Epithelial cell of prostate (primary cell): ENCODE data around the gene LKAAEAR1.
"Not testable (repeated sequence)": the region's sequence is repeated elsewhere in the genome, so short reads cannot be mapped to it uniquely, and the experiment has no call there.

Experiments used
- DNase-seq: peaks from one replicate; pipeline ENCODE4 v3.0.0-alpha.2; 2011; ENCODE audit warnings: low read depth, low spot score
- H3K27ac ChIP-seq: fragments of 450-650 bp; 2 replicates; pipeline ENCODE4 v1.5.1; 2017; ENCODE audit warnings: mild to moderate bottlenecking

The LKAAEAR1 gene, protein sequence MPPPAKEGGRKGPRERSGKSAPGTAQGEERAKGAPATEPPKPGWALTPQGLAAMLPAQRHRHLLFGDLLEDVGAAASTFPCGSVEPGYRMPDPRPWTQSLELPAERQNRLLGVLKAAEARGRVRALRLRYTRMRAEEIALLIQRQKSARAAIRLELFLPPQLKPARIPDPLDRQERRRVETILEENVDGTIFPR

GRCh38 chr20:64083804-64084684 is at the start of gene LKAAEAR1:
TSS of gene LKAAEAR1 (minus strand) at chr20:64084398. CDS start at chr20:64084219, 179 bp downstream.
- DNase-seq, result no peak
- no peak within 1 kb of the TSS for H3K27ac ChIP-seq

GRCh38 chr20:64131406-64131805 is 47.2 kb upstream of the LKAAEAR1 start:
- H3K27ac ChIP-seq, result no peak overlapping the region
- no peak for DNase-seq

GRCh38 chr20:64130876-64131275 is 46.7 kb upstream of the LKAAEAR1 start:
- DNase-seq, result no peak
- H3K27ac ChIP-seq, result no peak overlapping the region

DNA sequence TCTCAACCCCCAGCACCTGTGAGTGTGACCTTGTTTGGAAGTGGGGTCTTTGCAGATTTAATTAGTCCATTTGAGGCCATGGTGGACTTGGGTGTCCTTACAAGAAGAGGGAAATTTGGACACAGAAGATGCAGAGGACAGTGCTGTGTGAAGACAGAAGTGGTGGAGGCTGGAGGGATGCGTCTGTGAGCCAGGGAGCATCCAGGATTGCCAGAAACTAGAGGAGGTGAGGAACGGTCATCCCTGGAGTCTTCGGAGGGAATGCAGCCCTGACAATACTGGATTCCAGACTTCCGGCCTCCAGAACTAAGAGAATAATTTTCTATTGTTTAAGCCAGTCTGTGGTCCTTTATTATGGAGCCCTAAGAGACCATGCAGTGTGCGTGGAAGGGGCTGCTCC is 46.1 kb upstream of the LKAAEAR1 start:
- H3K27ac ChIP-seq, result no peak overlapping the region
- DNase-seq, result no peak

GRCh38 chr20:64129146-64129782 is 45.1 kb upstream of the LKAAEAR1 start:
- no peak overlapping the region for H3K27ac ChIP-seq
- no peak for DNase-seq

DNA sequence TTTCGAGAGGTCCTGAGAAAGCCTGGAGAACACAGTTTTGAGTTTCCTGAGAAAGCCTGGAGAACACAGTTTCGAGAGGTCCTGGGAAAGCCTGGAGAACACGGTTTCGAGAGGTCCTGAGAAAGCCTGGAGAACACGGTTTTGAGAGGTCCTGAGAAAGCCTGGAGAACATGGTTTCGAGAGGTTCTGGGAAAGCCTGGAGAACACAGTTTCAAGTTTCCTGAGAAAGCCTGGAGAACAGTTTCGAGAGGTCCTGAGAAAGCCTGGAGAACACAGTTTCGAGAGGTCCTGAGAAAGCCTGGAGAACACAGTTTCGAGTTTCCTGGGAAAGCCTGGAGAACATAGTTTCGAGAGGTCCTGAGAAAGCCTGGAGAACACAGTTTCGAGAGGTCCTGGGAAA is 39.3 kb upstream of the LKAAEAR1 start:
- H3K27ac ChIP-seq, DNase-seq: not testable (repeated sequence)

- not testable (repeated sequence) for H3K27ac ChIP-seq
Observed at GRCh38 chr20:64122927-64123326, 38.7 kb upstream of the LKAAEAR1 start.

GRCh38 chr20:64121586-64121985 is 37.4 kb upstream of the LKAAEAR1 start:
- DNase-seq, result no peak
- no peak overlapping the region for H3K27ac ChIP-seq

More at GRCh38 chr20:64122927-64123326, 38.7 kb upstream of the LKAAEAR1 start:
- not testable (repeated sequence) for DNase-seq

DNA sequence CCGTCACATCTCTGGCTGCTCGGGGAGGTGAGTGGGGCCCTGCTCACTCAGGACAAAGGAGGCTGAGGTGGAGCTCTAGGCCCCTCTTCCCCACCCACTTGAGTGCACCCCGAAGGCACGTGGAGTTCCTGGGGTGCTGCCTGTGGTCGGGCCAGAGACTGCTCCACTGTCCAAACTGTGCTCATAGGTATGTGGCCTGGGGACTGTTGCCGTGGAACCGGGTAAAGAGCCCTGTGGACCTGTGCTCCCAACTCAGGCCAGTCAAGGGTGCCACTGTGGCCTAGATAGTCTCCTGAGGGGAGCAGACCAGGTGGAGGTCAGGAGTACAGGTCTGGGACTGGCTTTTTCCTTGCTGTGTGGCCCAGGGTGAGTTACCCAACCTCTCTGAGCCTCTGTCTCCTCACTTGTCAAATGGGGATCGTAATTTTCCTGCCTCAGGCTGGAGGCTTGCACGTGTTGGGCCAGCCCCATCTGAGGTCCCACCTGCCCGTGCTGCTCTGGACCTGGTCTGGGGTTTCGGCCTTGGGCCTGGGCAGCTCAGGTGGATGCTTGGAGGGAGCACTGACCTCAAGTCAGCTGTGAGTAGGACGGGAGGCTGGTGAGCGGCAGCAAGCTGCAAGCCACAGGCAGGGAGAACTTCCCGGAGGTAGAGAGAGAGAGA is 35.6 kb upstream of the LKAAEAR1 start:
- H3K27ac ChIP-seq, result no peak overlapping the region
- no peak for DNase-seq

- DNase-seq, result no peak
- no peak overlapping the region for H3K27ac ChIP-seq
Observed at GRCh38 chr20:64119301-64119680, 35.1 kb upstream of the LKAAEAR1 start.

DNA sequence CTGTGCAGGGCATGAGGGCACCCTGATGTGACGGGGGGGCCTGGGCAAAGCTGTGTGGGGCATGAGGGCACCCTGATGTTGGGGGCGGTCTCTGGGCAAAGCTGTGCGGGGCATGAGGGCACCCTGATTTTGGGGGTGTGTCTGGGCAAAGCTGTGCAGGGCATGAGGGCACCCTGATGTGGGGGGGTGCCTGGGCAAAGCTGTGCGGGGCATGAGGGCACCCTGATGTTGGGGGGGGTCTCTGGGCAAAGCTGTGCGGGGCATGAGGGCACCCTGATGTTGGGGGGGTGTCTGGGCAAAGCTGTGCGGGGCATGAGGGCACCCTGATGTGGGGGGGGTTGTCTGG is 33.2 kb upstream of the LKAAEAR1 start:
- not testable (repeated sequence) for H3K27ac ChIP-seq, DNase-seq

- no peak for DNase-seq
- H3K27ac ChIP-seq, result no peak overlapping the region
Observed at GRCh38 chr20:64116541-64117431, 32.6 kb upstream of the LKAAEAR1 start.

GRCh38 chr20:64116016-64116415 is 31.8 kb upstream of the LKAAEAR1 start:
- H3K27ac ChIP-seq, result no peak overlapping the region
- DNase-seq, result no peak

- DNase-seq, result no peak
- H3K27ac ChIP-seq, result no peak overlapping the region
Observed at GRCh38 chr20:64115171-64115911, 31.1 kb upstream of the LKAAEAR1 start.

DNA sequence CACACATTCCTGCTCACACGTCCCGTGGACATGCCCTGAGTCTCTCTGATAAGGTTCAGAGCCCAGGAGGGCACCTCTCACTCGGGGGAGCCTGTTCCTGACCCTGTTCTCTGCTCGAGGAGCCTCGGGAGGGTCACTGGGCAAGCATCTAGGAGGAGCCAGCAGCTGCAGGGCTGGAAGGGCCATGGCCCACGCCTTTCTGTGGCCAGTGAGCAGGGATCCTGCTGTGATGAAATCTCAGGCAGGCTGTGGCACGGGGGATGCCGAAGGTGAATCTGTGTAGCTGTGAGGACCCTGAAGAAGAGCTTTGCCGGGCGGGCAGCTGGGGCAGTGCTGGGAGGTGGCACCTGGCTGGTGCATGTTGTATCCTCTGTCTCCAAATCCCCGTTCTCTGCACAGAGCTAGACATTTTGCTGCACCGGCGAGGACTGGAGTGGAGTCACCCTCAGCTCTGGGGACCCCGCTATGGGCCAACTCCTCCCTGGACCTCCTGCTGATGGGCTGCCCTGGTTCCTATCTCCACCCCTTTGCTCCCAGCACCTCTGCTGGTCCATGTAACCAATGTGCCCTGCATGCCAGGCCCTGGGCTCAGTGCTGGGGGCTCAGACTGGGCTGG is 30.3 kb upstream of the LKAAEAR1 start:
- no peak for DNase-seq
- no peak overlapping the region for H3K27ac ChIP-seq

GRCh38 chr20:64113796-64114355 is 29.7 kb upstream of the LKAAEAR1 start:
- no peak for DNase-seq
- H3K27ac ChIP-seq, result no peak overlapping the region

DNA sequence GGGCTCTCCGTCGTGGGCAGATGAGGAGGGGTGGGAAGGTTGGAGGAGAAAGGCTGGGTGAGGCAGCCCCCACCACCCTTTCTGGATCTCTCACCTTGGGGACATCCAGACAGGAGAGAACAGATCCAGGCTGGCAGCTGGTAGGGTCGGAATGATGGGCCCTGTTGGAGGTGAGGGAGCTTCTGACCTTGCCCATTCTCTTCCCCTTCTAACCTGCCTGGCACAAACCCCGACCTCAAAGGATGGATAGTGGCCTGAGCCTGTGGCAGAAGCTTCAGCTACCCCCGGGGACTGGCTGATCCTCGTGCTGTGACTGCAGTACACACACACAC is 29.2 kb upstream of the LKAAEAR1 start:
- no peak for DNase-seq
- no peak overlapping the region for H3K27ac ChIP-seq

- DNase-seq, result no peak
- no peak overlapping the region for H3K27ac ChIP-seq
Observed at GRCh38 chr20:64112691-64113443, 28.7 kb upstream of the LKAAEAR1 start.
